ENCODE results near the gene ZXDC. TPM values are rescaled to one million over a fixed set of nuclear protein-coding genes. Genes with fewer than 3 reads are reported as not detected.

Gene ZXDC
- total and polyA plus RNA-seq, 9 of the 15 experiments (the other 6 are each of a cell fraction or from before 2014, with no cell fraction given) = 0.59 to 13.4 (median 7.3) TPM

DNA sequence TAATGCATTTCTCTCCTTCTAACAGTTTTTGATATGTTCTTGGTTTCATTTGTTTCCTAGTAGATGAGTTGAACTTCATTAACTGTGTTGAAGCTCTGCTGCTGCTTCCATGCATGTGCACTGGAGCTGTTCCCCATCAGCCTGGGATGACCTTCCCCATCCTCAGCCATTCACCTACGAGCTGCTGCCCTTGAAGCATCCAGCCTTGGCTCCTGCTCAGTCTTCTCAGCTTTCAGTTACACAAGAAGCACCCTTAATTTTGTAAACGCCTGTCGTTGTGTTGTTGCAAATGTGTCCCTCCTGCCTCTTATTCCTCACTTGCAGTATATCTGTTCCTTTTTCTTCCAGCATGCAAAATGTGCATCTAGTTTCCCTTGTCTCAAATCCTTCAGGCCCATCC lies 8.5 kb upstream of the ZXDC start (continued):
- no peak for TF ChIP-seq ZNF79 (CRISPR knock-in tag; IDR thresholded peaks at IDR 0.05; ENCODE audit: low read depth)

DNA sequence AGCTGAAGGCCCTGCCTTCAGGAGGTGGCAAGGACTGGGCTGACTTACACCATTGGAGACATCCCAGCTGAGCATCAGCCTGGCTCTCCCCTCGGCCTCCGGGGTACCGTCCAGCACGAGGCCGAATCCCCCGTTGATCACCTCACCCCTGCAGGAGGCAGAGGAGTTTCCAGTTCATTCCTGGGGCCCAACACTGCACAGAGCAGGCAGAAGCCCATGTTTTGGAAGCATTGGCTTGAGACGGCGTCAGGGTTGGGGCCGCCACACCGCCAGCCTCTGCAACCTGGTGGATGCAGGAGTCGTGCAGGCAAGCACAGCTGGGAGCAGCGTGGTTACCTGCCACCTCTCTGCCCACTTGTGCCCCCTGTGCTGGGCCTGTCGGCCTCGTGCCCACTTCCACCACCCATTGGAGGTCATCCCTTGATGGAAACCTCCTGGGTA lies 7.7 kb upstream of the ZXDC start:
- H3K9ac ChIP-seq (ENCODE audit: insufficient read depth in 1 of 2, low read depth in 2 of 2, low read length in 2 of 2) = no peak overlapping the region
- no peak for FAIRE-seq
- H3K4me1 ChIP-seq (replicated peaks in 1 of 2; ENCODE audit: control insufficient read depth in 2 of 2, insufficient read depth in 2 of 2, low read length in 2 of 2) = no peaks in the 10 kb centered on the region; a peak in 2 of 5 replicates
- no peak overlapping the region for H3K4me3 ChIP-seq
- H3K4me2 ChIP-seq (ENCODE audit: insufficient read depth, low read length) = no peak overlapping the region
- H3K27ac ChIP-seq (ENCODE audit: extremely low read depth, low read depth, low read length) = no peak overlapping the region
- intact Hi-C loops (cut with micrococcal nuclease) (no loop called here), in situ Hi-C loops (cut with MboI) (no loop called here)
- CTCF ChIA-PET (ENCODE audit: low intra/inter-chr PET ratio) = no interaction called here
- TF ChIP-seq, protein P1, sequence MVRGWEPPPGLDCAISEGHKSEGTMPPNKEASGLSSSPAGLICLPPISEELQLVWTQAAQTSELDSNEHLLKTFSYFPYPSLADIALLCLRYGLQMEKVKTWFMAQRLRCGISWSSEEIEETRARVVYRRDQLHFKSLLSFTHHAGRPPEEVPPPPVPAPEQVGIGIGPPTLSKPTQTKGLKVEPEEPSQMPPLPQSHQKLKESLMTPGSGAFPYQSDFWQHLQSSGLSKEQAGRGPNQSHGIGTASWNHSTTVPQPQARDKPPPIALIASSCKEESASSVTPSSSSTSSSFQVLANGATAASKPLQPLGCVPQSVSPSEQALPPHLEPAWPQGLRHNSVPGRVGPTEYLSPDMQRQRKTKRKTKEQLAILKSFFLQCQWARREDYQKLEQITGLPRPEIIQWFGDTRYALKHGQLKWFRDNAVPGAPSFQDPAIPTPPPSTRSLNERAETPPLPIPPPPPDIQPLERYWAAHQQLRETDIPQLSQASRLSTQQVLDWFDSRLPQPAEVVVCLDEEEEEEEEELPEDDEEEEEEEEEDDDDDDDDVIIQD (CRISPR knock-in tag; IDR thresholded peaks at IDR 0.05) = no peak
- TF ChIP-seq ARID2 (IDR thresholded peaks at IDR 0.05) (no peak), PML (IDR thresholded peaks at IDR 0.05; ENCODE audit: low read length) (no peak), CCNT2 (IDR thresholded peaks at IDR 0.05; ENCODE audit: borderline replicate concordance, extremely low read depth, insufficient read length, low read depth, low read length) (no peak), RCOR1 (IDR thresholded peaks at IDR 0.05; ENCODE audit: borderline replicate concordance in 1 of 2, low read depth in 2 of 2, low read length in 2 of 2) (no peak), DNMT1 (IDR thresholded peaks at IDR 0.05) (no peak), EHMT2 (IDR thresholded peaks at IDR 0.05) (no peak), ZNF79 (CRISPR knock-in tag; IDR thresholded peaks at IDR 0.05; ENCODE audit: low read depth) (no peak), NFIC (IDR thresholded peaks at IDR 0.05) (no peak), TEAD2 (tag; IDR thresholded peaks at IDR 0.05) (no peak), CC2D1A (IDR thresholded peaks at IDR 0.05) (no peak), ZFP1 (CRISPR knock-in tag; IDR thresholded peaks at IDR 0.05) (no peak), ILK (tag; IDR thresholded peaks at IDR 0.05; ENCODE audit: borderline replicate concordance, low read depth) (no peak)
- TF ChIP-seq, protein P2, sequence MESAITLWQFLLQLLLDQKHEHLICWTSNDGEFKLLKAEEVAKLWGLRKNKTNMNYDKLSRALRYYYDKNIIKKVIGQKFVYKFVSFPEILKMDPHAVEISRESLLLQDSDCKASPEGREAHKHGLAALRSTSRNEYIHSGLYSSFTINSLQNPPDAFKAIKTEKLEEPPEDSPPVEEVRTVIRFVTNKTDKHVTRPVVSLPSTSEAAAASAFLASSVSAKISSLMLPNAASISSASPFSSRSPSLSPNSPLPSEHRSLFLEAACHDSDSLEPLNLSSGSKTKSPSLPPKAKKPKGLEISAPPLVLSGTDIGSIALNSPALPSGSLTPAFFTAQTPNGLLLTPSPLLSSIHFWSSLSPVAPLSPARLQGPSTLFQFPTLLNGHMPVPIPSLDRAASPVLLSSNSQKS (CRISPR knock-in tag; IDR thresholded peaks at IDR 0.05) = no peak
- TF ChIP-seq, protein P3, sequence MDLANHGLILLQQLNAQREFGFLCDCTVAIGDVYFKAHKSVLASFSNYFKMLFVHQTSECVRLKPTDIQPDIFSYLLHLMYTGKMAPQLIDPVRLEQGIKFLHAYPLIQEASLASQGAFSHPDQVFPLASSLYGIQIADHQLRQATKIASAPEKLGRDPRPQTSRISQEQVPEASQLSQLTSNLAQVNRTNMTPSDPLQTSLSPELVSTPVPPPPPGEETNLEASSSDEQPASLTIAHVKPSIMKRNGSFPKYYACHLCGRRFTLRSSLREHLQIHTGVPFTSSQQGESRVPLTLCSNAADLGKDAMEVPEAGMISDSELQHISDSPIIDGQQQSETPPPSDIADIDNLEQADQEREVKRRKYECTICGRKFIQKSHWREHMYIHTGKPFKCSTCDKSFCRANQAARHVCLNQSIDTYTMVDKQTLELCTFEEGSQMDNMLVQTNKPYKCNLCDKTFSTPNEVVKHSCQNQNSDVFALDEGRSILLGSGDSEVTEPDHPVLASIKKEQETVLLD (IDR thresholded peaks at IDR 0.05) = no peak
- ATAC-seq = no peak
- no peak for DNase-seq (ENCODE audit: extremely low read depth in 1 of 4, low spot score in 3 of 4)
- H3K36me3 ChIP-seq (ENCODE audit: control insufficient read depth, insufficient read depth, low read length) = no peaks in the 10 kb centered on the region
- no peaks in the 10 kb centered on the region for H3K79me2 ChIP-seq (ENCODE audit: control insufficient read depth, insufficient read depth, low read length)
- no peaks in the 10 kb centered on the region for H3K9me3 ChIP-seq (replicated peaks; ENCODE audit: control insufficient read depth, insufficient read depth, low read depth, low read length)
- H2AFZ ChIP-seq (ENCODE audit: low read depth, low read length) = no peak overlapping the region
- POLR2A ChIA-PET = no interaction called here
- H3K27me3 ChIP-seq (ENCODE audit: control insufficient read depth in 2 of 2, insufficient read depth in 2 of 2, low read length in 2 of 2) = peaks cover 0 to 16% of the 10 kb centered on the region in 2 experiments; a peak in 2 of 5 replicates
- H3K9me1 ChIP-seq (ENCODE audit: control insufficient read depth, insufficient read depth, low read length) = no peaks in the 10 kb centered on the region
- 2% methylated on average over 13 of the region's 14 CpGs for WGBS (ENCODE audit: insufficient coverage, low coverage, missing lambda C conversion rate)
- H4K20me1 ChIP-seq (replicated peaks; ENCODE audit: control insufficient read depth, insufficient read depth, low read length) = no peaks in the 10 kb centered on the region
- BruUV-seq (replicated peaks) = no TSS peak
